OCI-LY1 (cell line): ENCODE measurements around the gene ADGRL2.

Experiments used
- H2AFZ ChIP-seq: fragments of 200-600 bp; sonication (generic), shearing (Covaris generic); 2 replicates; pipeline ENCODE4 v1.6.0; 2014; ENCODE audit warnings: antibody characterized with exemption, mild to moderate bottlenecking, low read length
- H3F3A ChIP-seq: fragments of 200-600 bp; sonication (generic), shearing (Covaris generic); 2 replicates; pipeline ENCODE4 v1.6.0; 2014; ENCODE audit warnings: mild to moderate bottlenecking, antibody characterized with exemption, low read length, moderate library complexity; ENCODE audit not compliant: insufficient read depth
- H3K27ac ChIP-seq: fragments of 200-600 bp; sonication (generic); 2 replicates; pipeline ENCODE4 v1.5.1; 2014; ENCODE audit warnings: low read length, mixed run types, mild to moderate bottlenecking, low read depth; ENCODE audit not compliant: poor library complexity, severe bottlenecking
- H3K27me3 ChIP-seq: fragments of 200-600 bp; sonication (generic); 2 replicates; pipeline ENCODE4 v1.6.0; 2014; ENCODE audit warnings: antibody characterized with exemption, mild to moderate bottlenecking, low read length, moderate library complexity; ENCODE audit not compliant: insufficient read depth
- H3K36me3 ChIP-seq: fragments of 200-600 bp; sonication (generic); 2 replicates; pipeline ENCODE4 v1.6.1; 2014; ENCODE audit warnings: mild to moderate bottlenecking, antibody characterized with exemption, low read length, moderate library complexity, mixed read lengths; ENCODE audit not compliant: insufficient read depth
- H3K4me1 ChIP-seq: fragments of 200-600 bp; sonication (generic); 2 replicates; pipeline ENCODE4 v1.5.1; 2014; ENCODE audit warnings: mild to moderate bottlenecking, low read length, moderate library complexity; ENCODE audit not compliant: insufficient read depth, severe bottlenecking
- H3K4me2 ChIP-seq: fragments of 200-600 bp; sonication (generic), shearing (Covaris generic); 2 replicates; pipeline ENCODE4 v1.6.1; 2014; ENCODE audit warnings: low read length
- H3K4me3 ChIP-seq: fragments of 200-600 bp; sonication (generic); 2 replicates; pipeline ENCODE4 v1.5.1; 2014; ENCODE audit warnings: low read length, low read depth, mild to moderate bottlenecking, mixed read lengths; ENCODE audit not compliant: poor library complexity, severe bottlenecking
- H3K79me2 ChIP-seq: fragments of 200-600 bp; shearing (Covaris generic); 2 replicates; pipeline ENCODE4 v1.6.1; 2016; ENCODE audit warnings: mixed run types, low read length, mixed read lengths; ENCODE audit not compliant: insufficient read depth
- H3K9ac ChIP-seq: fragments of 200-600 bp; sonication (generic), shearing (Covaris generic); 2 replicates; pipeline ENCODE4 v1.6.1; 2014; ENCODE audit warnings: mild to moderate bottlenecking, low read length, mixed read lengths
- H3K9me2 ChIP-seq: fragments of 200-600 bp; sonication (generic), shearing (Covaris generic); 2 replicates; pipeline ENCODE4 v1.6.1; 2014; ENCODE audit warnings: low read depth, mild to moderate bottlenecking, low read length, mixed read lengths
- H3K9me3 ChIP-seq: fragments of 200-600 bp; shearing (Covaris generic); 2 replicates; pipeline ENCODE4 v1.6.1; 2014; ENCODE audit warnings: low read length, mixed read lengths
- H4K20me1 ChIP-seq: fragments of 200-600 bp; sonication (generic), shearing (Covaris generic); 2 replicates; pipeline ENCODE4 v1.6.0; 2016; ENCODE audit warnings: mild to moderate bottlenecking, low read length; ENCODE audit not compliant: insufficient read depth
- CTCF ChIP-seq: fragments of 200-600 bp; sonication (generic), shearing (Covaris generic); IDR thresholded peaks from 2 replicates; pipeline ENCODE4 v1.5.1; 2017; ENCODE audit warnings: mild to moderate bottlenecking, antibody characterized with exemption, low read length, moderate library complexity, mixed read lengths
- EZH2 ChIP-seq: fragments of 200-600 bp; sonication (generic), shearing (Covaris generic); IDR thresholded peaks from 2 replicates; pipeline ENCODE4 v1.8.0; 2017; ENCODE audit warnings: borderline replicate concordance, mixed run types, mild to moderate bottlenecking, antibody characterized with exemption, low read length, moderate library complexity, mixed read lengths

The ADGRL2 gene

GRCh38 chr1:81805537-81806431 is 5.0 kb downstream of the ADGRL2 start:
- H4K20me1 ChIP-seq: no peaks in the 10 kb centered on the region
- no peaks in the 10 kb centered on the region for H3K27me3 ChIP-seq
- H3K9ac ChIP-seq: no peak overlapping the region
- H3K4me3 ChIP-seq: no peak overlapping the region
- no peak overlapping the region for H3K27ac ChIP-seq
- H3K4me2 ChIP-seq: no peak overlapping the region
- H3K9me2 ChIP-seq: no peaks in the 10 kb centered on the region
- no peaks in the 10 kb centered on the region for H3K36me3 ChIP-seq
- no peaks in the 10 kb centered on the region for H3K9me3 ChIP-seq
- no peaks in the 10 kb centered on the region for H3F3A ChIP-seq
- no peak overlapping the region for H2AFZ ChIP-seq
- no peak for TF ChIP-seq EZH2
- H3K4me1 ChIP-seq: no peaks in the 10 kb centered on the region
- H3K79me2 ChIP-seq: no peaks in the 10 kb centered on the region

DNA sequence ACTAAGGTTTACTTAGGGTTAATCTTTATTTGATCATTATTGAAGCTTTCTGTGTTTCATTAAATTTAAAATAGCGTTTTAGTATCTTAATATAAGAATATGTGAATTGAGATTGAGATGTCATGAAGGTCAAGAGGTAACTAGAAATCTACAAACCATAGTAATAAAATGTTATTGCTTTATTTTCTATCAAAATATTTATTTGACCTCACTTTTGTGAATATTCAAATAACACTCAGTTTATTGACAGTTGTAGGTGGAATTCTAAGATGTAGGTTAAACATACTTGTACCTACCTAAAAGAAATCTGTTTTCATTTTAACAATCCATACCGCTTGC is 5.7 kb downstream of the ADGRL2 start:
- H3K4me3 ChIP-seq: no peak overlapping the region

DNA sequence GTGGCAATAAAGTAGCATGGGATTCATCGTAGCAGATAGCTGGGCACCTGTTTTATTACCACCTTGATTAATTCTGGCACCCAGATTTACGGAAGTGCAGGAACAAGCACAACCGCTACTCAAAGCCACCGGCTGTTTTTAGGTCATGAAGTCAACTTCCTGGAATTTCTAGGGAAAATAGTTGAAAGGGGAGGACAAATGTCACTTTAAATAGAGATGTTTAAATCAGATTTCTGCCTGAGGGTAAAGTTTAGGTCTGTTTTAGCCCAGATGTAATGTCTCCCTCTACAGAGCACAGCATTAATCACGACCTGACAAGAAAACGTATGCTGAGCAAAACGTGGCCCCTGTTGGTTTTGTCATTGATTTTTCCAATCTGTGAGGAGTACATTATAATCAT is 8.0 kb downstream of the ADGRL2 start:
- H3K27me3 ChIP-seq: no peaks in the 10 kb centered on the region
- no peaks in the 10 kb centered on the region for H4K20me1 ChIP-seq
- H3K9ac ChIP-seq: no peak overlapping the region
- H3F3A ChIP-seq: no peaks in the 10 kb centered on the region
- TF ChIP-seq EZH2: no peak
- TF ChIP-seq CTCF: no peak
- no peaks in the 10 kb centered on the region for H3K36me3 ChIP-seq
- H2AFZ ChIP-seq: no peak overlapping the region
- no peak overlapping the region for H3K27ac ChIP-seq
- H3K4me2 ChIP-seq: no peak overlapping the region
- no peaks in the 10 kb centered on the region for H3K9me3 ChIP-seq
- H3K9me2 ChIP-seq: no peaks in the 10 kb centered on the region
- no peaks in the 10 kb centered on the region for H3K4me1 ChIP-seq
- H3K4me3 ChIP-seq: no peak overlapping the region
- no peaks in the 10 kb centered on the region for H3K79me2 ChIP-seq

More for the DNA sequence above, 5.7 kb downstream of the ADGRL2 start:
- Histone ChIP-seq H3K4me1 (no peaks in the 10 kb centered on the region), H3K9ac (no peak overlapping the region), H3K9me2 (no peaks in the 10 kb centered on the region), H3K27ac (no peak overlapping the region), H3F3A (no peaks in the 10 kb centered on the region), H3K27me3 (no peaks in the 10 kb centered on the region), H3K9me3 (no peaks in the 10 kb centered on the region), H3K36me3 (no peaks in the 10 kb centered on the region), H3K4me2 (no peak overlapping the region), H2AFZ (no peak overlapping the region), H4K20me1 (no peaks in the 10 kb centered on the region), H3K79me2 (no peaks in the 10 kb centered on the region)
- TF ChIP-seq CTCF (no peak), EZH2 (no peak)

DNA sequence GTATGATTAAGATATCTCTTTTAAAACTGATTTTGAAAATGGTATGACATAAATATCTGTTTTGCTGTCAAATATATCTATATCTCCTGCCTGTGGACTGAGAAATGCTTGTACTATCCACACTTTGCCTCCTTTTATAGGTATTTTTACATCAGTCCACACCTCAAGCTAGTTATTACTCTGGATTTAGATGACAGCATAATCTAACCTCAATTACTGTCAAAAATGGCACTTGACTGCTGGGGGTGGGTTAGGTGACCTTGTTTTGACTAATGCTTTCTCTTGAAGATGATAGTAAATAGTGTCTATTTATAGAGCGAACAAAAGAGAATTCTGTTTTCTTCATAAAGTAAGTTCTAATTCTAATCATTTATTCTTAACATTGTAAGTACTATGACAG is 9.1 kb downstream of the ADGRL2 start:
- H3K9me2 ChIP-seq: no peaks in the 10 kb centered on the region
- H3F3A ChIP-seq: no peaks in the 10 kb centered on the region
- no peak overlapping the region for H3K4me2 ChIP-seq
- H3K27ac ChIP-seq: no peak overlapping the region
- no peak overlapping the region for H3K9ac ChIP-seq
- H3K36me3 ChIP-seq: no peaks in the 10 kb centered on the region
- no peaks in the 10 kb centered on the region for H3K79me2 ChIP-seq
- no peak overlapping the region for H3K4me3 ChIP-seq
- TF ChIP-seq EZH2 (no peak), CTCF (no peak)
- H2AFZ ChIP-seq: no peak overlapping the region
- H3K4me1 ChIP-seq: no peaks in the 10 kb centered on the region
- no peaks in the 10 kb centered on the region for H4K20me1 ChIP-seq
- H3K27me3 ChIP-seq: no peaks in the 10 kb centered on the region
- H3K9me3 ChIP-seq: no peaks in the 10 kb centered on the region
